HG02763 (cell line): ENCODE data around the gene PAPPA2.

Experiments
- ATAC-seq: cut with Tn5 transposase; IDR thresholded peaks from one replicate; pipeline ENCODE4 v1.9.1; 2021; ENCODE audit warnings: mild to moderate bottlenecking, moderate library complexity; ENCODE audit not compliant: unreplicated experiment

PAPPA2 gene

DNA sequence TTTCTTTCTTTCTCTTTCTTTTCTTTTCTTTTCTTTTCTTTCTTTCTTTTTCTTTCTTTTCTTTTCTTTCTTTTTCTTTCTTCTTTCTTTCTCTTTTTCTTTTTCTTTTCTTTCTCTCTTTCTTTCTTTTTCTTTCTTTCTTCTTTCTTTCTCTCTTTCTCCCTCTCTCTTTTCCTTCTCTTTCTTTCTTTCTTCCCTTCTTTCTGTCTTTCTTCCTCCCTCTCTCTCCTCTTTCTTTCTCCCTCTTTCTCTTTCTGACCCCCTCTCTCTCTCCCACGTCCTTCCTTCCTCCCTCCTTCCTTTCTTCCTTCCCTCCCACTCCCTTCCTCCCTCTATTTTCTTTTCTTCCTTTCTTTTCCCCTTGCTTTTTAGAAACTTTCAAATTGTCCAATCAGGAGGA lies 333.6 kb downstream of the PAPPA2 start:
- no peak for ATAC-seq

DNA sequence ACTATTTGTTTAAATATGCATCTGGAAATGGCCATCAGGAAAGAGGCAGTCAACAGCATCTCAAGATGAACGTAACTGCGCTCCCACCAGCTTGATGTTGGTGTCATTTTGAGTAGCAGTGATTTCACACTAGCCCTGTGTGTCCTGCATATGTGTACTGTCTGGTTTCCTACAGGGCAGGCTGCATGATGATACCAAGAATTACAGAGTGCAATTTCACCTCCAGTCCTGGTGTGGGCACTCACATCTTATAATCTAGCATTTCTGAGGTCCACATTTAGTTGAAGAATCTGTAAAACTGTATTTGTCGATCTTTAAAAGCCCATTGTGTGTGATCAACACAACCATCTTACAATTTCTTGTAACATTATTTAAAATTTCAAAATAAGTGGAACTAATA lies 336.4 kb downstream of the PAPPA2 start:
- no peak for ATAC-seq

DNA sequence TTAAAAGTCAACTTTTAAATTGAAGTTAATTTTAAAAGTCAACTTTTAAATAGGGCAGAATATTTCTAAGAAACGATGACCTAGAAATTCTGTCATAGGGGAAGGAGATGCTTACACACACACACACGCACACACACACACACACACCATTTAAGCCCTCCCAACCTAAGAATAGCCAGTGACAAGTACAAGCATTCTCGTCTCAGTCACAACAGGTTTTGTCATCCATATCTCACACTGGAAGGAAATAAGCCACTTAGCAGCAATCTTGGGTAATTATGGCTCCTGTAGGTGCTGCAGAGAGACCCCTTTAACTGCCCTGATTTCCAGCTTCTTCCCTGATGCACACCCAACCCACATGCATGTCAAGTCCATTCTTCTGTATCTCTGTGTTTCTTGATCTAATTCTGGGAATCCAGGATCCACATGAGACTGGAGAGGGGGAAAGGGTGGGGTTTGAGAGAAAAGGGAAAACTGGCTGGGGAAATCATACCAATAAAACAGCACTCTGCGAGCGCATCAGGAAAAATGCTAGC lies 338.1 kb downstream of the PAPPA2 start:
- ATAC-seq: no peak

DNA sequence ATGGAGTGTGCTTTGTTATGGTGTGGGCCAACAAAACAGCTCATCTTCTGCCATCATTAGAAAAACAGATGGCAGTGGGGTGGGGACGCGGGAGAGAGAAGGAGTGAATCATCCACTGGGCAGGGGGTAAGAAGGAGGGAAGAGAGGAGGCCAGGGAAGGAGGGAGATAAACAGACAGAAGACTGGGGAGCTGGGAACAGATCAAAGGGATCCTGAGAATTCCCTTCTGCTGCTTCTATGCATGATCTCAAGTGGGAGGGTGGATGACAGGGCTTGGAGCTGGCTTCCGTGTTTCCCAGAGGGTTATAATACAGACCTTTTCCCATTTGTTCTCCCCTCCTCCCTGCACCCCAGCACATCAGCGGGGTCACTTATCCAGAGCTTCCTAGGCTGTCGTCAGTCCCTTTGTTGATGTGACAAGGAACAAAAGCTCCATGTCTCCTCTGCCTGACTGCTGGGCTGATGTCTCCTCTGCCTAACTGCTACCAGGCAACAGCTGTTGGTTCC lies 338.6 kb downstream of the PAPPA2 start:
- ATAC-seq: no peak

DNA sequence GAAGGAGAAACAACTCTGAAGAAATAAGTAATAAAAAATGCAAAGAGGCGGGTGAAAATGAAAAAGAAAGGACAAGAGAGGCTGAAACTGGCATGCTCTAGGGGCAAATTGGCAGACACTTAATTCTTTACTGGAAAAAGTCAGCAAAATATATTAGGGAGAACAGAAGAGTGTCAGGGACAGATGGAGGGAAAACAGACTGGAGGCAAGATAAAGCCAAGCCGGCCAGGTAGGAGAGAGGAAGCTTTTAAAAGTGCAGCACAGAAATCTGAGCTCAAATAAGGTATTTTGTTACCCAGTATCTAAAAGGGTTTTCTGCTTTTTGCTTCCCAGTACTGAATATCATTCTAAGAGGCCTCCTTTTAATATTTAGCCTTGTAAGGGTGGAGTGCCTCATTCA lies 339.3 kb downstream of the PAPPA2 start:
- ATAC-seq: no peak

DNA sequence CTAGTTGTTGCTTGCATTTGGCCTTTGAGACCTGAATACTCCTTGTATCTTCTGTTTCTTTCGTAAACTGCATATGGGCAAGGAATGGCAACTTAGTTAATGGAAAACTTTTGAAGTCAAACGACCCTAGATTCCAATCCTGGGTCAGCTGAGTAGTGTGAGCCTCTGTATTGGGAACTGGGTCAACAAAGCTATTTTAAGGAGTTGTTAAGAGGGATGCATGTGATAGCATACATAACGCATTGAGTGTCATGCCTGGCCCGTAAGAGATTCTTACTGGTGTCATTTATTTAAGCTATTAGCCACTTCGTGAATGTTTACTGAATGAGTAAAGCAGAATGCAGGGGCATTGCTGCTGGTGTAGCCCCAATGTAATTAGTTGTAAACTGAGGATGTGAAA lies 340.1 kb downstream of the PAPPA2 start:
- no peak for ATAC-seq

DNA sequence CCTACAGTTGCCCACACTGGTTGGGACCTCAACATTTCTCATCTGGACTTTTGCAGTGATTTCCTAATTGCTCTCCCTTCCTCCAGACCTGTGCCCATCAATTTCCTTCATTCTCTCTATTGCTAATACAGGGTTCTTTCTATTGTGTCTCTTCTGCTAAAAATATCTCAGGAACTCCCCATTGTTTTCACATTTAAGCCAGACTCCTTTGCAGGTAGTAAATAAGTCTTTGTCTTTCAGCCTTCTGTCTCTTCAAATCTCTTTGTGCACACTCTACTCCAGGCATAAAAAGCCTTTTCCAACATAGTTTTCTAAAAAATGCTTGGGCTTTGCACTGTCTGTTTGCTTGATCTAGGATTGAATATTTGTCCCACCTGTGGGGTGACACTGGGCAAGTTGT lies 340.6 kb downstream of the PAPPA2 start:
- no peak for ATAC-seq

DNA sequence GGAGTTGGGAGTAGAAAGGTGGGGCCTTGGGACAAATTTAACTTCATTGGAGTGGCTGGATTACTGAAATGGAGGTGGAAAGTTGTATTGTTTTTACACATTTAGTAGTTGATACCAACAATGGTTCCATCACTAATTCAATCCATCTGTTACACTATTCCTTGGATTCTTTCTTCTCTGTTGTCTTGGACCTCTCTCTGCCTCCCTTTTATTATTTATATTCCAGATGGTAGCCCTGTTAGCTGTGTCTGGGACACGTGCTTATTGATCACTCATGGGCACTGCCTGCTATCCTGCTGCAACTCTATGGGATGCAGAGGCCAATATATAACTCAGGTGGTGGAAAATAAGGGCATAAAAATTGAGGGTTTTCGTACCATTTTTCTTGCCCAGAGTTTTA lies 346.3 kb downstream of the PAPPA2 start:
- no peak for ATAC-seq

DNA sequence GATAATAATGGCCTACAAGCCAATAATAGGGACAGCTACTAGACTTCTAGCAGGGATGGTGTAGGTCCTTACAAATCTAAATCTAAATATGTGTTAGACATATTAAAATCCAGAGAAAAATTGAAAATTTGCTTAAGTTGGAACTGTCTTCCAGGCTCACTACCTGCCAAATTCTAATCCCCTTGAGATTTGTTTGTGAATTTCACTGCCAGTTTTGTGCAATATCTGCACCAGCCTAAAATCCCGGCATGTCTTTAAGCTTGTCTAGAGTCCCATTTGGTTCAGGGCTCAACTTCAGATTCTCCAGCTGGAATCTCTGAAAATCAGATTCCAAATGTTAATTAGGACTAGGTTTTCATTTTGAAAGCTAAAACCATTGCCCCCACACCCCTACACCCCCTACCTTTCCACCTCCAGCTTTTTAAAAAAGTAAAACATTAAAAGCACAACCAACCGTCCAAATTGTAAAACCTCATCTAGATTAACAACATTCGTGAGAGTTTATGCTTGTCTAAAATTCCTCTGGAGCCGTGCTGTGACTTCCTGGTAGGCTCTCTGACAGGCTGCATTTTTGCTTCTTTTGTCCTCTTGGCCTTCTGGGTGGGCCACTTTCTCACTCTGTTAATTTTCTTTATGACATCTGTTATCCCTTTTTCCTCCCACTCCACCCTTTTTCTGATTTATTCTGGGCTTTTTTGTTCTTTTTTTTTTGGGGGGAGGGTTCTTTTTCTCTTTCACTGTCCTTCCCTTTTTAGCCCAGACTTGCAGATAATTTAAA lies 348.7 kb downstream of the PAPPA2 start:
- no peak for ATAC-seq

DNA sequence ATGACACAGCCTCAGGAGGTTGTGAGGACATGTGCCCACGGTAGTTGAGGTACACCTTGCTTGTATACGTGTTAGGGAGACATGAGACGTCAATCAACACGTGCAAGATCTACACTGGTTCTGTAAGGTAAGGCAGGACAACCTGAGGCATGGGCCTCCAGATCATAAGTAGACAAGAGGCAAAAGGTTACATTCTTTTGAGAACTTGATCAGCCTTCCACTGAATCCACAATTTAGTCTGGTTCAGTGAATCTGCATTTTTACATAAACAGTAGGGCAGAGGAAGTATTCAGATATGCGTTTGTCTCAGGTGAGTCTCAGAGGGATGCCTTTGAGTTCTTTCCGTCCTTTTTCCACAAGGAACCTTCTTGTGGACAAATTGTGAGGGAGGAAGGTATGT lies 352.6 kb downstream of the PAPPA2 start:
- no peak for ATAC-seq

DNA sequence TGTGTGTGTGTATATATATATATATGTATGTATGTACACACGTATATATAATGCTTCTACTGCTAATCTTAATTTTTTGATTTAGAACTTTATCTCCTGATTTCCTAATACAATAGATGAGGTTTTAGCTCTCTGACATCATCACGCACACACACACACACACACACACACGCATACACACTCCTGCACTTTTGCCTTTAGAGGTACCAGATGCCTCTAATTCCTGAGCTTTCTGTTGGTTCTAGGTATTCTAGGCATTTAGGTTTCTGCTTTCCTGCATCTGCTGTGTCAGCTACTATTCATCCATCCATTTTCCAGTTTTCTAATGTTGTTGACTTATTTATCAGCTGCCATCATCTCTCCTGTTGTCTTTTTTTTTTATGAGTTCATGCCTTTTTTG lies 353.3 kb downstream of the PAPPA2 start:
- ATAC-seq: no peak

DNA sequence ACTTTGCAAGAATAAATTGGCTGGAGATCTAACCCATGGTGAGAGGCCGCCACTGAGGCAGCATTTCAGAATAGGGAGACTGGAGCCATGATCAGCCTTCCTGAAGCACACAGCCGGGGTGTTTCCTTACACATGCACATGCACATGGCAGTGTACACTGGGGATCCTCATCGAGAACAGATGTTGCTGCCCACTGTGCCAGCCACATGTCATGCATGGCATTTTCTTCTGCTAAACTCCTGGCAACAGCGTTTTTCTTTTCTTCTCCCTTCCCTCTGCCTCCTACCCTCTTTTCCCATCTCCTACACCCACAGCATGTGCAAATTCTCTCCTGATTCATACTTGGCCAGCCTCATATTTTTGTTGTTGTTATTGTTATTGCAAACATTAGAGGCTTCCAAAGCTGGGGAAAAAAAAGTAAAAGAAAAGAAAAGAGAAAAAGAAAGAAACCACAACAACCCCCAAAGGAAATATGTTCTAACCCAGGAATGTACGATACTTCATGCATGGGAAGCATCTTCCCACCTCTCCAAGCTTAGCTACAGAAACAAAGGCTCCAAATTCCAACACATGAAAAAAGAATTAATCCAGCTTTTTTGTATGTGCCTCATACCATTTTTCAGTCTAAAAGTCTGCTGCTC lies 357.5 kb downstream of the PAPPA2 start:
- ATAC-seq: no peak

DNA sequence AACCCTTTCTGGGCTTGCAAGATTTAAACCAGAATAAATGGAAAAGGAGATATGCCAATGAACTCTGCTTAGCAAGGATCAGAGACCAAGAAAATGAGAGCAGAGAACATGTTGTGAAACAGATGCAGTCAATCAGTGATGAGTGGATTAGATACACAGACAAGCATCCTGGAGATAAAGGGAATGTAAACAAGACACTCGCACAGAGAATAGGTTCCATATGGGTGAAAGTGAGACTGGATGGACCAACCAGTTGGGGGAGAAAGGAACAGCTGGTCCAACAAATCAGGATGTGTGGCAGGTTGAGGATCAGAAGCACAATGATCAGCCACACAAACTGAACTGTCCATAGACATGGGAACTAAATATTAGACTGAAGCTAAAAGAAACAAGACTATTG lies 363.3 kb downstream of the PAPPA2 start:
- no peak for ATAC-seq

DNA sequence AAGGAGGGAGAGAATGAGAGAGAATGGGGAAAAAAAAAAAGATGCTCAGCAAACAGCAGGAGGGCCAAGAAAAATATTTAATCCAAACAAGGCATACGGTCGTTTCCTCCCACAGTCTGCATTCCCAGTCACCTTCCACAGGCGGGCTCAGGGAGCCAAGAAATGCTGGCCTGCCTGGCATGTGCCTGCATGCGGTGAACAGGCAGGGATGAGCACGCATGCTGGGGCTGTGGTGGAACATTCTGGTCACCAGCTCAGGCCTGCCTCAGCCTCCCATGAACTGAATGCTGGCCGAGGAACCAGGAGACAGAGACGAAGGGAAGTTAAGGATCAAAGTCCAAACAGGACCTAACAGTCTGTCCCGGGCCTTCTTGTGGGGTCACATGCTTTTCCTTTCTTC lies 366.3 kb downstream of the PAPPA2 start:
- ATAC-seq: no peak

DNA sequence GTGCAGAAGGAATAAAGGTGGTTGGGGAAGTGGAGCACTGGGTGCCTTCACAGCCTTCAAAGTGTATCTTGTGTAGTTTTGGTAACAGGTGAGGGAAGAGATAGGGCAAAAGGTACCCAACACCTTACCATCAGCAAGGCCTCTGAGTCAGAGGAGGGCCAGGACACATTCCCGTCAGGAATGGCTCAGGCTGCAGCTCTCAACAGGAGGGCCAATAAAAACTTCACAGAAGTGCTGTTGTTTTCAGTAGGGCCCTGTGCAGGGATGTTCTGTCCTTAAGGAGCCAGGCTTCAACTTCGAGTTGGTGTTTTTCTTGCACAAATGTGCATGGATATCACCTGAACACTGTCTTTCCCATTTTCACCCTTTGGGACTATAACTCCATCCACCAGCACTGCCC lies 368.2 kb downstream of the PAPPA2 start:
- no peak for ATAC-seq

DNA sequence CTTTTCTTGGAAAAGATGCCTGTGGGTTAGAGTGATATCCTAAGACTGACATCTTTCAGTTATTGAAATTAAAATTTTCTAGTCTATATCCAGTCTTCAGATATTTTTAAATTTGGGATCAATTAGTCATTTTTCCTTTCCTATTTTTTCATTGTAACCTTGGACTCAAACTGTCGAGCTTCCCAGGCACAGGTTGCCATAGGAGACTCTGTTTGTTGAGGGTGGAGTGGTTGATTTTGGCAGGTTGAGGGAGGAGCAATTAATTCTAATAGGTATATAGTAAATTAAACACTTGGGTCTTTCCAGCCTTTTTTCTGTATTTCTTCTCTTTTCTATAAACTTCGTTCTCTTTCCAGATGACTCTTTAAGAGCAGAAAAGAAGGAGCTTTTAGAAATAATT lies 374.7 kb downstream of the PAPPA2 start:
- no peak for ATAC-seq

DNA sequence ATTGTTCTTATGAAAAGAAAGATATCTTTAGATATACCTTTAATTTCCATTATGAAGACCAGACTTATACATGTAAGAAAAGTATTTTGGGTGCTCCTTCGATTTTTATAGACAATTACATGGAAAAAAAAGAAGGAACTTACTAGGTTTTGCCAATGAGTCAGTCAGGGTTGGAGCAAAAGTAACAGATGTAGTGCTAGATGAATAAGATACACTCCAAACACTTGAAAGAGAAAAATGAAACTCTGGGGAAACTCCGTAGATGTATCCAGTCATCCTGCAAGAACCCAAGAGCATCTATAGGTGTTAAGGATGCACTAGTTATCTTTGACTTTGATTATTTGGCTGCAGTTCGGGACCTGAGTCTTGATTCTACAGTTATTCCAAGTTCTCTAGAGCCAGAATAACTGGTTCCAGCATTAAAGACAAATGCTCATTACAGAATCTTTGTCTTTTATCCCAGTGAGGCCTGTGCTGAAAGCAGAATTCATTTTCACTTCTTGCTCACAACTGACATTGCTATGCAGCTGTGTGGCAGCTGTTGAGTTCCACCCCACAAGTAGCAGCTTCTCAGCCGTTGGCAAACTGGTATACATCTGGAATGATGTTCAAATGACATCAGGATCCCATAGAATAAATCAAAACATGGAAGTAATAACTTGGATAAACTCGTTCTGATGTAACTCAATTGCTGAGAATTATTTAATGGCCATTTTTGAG lies 375.5 kb downstream of the PAPPA2 start:
- ATAC-seq: no peak

DNA sequence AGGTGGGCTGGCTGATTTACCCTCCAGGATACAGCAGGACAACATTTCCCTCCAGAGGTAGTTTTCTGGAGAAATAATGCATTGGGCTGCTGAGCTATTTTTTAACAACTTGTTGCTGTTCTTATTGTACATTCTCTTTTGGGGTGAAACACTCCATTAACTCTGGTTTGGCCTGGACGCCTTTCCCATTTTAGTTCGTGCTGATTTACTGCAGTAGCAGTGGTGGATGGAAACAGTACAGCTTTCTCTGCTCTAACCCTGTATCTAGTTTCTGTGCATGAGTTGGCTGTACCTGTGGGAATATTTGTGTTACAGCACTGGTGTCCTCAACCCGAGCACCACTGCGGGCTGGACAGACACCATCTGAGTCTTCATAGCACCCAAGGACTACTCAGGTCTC lies 376.2 kb downstream of the PAPPA2 start:
- no peak for ATAC-seq

DNA sequence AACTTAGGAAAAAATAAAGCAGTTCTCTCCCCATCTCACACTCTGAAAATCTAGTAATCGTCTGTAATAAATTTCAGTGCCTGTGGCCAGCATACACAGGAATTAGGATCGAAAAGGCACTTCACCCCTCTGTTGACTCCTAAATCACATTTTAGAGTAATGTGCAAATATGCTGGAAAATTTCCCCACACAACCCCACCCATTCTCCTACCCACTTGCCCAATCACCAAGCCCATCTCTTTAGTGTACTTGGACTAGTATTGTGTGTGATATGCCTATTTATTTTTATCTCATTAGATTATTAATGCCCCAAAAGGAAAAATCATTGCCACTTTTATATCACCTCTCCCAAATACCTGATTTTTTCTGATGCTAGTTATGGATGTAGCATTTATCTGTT lies 378.3 kb downstream of the PAPPA2 start:
- no peak for ATAC-seq

DNA sequence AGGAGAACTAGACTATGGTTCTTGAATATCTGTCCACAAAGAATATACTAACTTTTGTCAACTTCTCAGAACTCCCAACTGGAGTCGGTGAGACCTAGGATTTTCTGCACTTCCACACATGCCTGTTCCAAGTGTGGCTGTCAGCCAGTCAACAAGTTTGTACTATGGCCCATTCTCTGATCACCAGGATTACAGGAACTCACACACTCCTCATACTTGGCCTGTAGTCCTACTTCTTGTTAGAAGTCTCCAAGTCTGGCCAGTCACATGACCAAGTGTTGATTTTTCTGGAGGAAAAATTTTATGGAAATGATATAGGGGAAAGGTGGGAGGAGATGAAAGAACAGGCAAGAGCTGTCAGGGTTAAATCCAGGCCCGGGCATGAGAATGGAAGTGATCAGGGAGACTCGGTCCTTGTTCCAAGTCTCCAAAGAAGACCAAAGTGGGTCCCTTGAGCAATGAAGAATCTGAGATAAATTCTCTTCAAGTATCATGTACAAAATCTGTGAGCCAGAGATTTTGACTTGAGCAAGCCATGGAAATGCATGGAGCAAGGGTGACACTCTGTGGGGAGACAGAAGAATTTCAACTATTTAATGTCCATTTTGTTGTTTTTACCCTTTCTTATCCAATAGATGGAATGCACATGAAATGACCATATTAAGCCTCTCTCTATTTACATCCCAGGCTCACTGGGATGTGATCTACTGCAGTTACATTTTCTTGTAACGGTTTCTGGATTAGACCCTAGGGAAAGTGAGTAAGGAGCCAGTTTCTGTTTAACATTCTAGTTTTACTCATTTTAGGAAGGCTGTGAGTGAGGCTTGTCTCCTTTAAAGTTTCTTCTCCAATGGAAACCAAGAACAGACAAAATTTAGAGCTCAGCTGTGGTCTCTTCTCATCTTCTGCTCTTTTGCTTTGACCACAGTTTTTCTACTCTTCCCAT lies 380.6 kb downstream of the PAPPA2 start:
- ATAC-seq: no peak

DNA sequence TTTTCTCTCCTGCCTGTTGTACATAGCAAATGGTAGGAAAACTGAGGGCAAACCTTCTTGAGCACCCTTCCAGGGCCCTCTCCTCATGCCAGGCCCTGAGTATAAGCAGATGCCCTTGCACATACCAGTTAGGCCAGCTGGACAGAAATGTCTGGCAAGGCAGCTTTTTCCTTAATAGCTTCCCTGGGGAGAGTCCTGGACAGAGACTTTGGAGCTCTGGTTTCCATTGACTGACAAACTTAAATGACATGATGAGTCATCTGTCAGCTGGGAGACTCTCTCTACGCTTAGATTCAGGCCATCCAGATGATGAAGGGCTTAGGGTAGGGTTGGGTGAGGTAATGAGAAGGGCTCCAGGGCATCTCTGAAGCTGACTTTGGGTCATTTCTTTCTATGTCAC lies 384.1 kb downstream of the PAPPA2 start:
- no peak for ATAC-seq
